ENCODE results near the gene KRTAP21-3.
"Not testable (repeated sequence)": the region's sequence is repeated elsewhere in the genome, so short reads cannot be mapped to it uniquely, and the experiment has no call there.

KRTAP21-3 gene

GRCh38 chr21:30718239-30718909 lies at the start of gene KRTAP21-3:
KRTAP21-3 (minus strand) TSS chr21:30718777; CDS start chr21:30718759, 18 bp downstream.
- DNase-seq = peak; percentile 83

GRCh38 chr21:30760776-30761175 lies 42.2 kb upstream of the KRTAP21-3 start:
- no peak for DNase-seq

- DNase-seq = no peak
Measured at GRCh38 chr21:30758306-30758705, 39.7 kb upstream of the KRTAP21-3 start.

DNA sequence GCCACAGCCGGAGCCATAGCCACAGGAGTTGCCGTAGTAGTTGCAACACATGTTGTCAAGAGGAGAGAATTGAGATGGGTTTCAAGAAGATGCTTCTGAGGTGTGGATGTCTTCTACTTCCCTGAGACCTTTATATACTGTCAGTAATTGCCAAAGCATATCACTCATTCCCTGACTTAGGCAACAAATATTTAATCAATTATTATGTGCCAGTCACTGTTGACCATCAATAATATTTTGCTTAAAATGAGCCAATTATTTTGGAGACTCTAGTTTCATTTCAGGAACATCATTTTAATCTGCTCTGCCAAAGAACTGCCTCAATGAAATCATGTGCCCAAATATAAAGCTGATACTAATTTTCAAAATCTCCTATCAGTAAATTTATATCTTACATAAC lies 36.8 kb upstream of the KRTAP21-3 start, which contains the start of gene KRTAP21-1:
TSS of gene KRTAP21-1 (minus strand) at position 101 of the 400 bp plus-strand sequence. CDS start at position 51, 50 bp downstream.
- DNase-seq = not testable (repeated sequence)

DNA sequence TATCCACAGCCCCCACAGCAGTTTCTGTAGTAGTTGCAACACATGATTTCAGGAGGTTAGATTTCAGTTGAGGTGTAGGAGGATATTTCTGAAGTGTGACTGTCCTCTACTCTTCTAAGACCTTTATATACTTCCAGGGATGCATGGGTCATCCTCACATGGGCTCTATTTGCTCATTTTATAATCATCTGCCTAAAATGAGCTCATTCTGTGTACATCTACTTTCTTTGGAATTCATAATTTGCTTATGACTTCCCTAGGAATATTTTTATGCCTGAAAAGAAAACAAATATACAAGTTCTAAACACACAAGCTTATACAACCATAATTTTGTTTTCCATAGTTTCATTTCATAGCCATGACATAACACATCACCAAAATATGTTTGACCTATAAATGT lies 28.6 kb upstream of the KRTAP21-3 start, which contains the start of gene KRTAP21-2:
TSS of gene KRTAP21-2 (minus strand) at position 101 of the 400 bp plus-strand sequence. CDS start at position 44, 57 bp downstream.
- DNase-seq = no peak

GRCh38 chr21:30740462-30740861 lies 21.9 kb upstream of the KRTAP21-3 start:
- no peak for DNase-seq

GRCh38 chr21:30733026-30733425 lies 14.4 kb upstream of the KRTAP21-3 start:
- DNase-seq = no peak

DNA sequence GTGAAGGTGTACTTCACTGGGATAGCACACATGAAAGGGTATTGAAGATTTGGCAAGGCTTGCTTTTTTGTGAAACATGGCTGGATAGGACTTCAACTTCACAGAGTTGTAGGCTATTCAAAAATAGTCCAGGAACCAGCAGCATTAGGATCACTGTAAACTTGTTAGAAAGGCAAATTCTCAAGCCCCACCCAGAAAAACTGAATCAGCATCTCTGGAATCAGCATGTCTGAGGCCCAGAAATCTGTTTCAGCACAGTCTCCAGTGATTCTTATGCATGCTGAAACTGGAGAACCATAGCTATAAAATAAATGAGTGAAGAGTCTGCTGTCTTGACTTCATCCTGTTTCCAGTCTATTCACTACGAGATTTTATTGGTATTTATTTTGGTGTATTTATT lies 8.1 kb upstream of the KRTAP21-3 start:
- DNase-seq = no peak

- peak; percentile 44 for DNase-seq
Measured at GRCh38 chr21:30719401-30719800, 824 bp upstream of the KRTAP21-3 start.

DNA sequence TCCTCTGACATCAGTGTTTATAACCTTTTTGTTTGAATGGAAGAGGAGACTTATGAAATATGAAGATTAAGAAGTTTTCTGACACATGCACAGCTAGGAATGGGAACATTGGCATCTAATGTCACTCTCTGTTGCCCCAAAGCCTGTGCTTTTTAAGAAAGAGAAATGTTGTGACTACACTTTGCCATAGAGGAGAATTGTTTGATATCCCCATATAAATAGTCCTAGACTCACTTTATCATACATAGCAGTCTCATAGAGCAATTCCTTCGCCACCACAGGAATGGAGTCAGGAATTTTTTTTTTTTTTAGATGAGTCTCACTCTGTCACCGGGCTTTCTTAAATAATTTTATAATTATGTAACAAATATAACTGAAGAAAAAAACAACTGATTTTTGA lies 1.5 kb downstream of the KRTAP21-3 start:
- no peak for DNase-seq

GRCh38 chr21:30714946-30715345 lies 3.6 kb downstream of the KRTAP21-3 start:
- no peak for DNase-seq

GRCh38 chr21:30714456-30714855 lies 4.1 kb downstream of the KRTAP21-3 start:
- DNase-seq = peak; percentile 16

DNA sequence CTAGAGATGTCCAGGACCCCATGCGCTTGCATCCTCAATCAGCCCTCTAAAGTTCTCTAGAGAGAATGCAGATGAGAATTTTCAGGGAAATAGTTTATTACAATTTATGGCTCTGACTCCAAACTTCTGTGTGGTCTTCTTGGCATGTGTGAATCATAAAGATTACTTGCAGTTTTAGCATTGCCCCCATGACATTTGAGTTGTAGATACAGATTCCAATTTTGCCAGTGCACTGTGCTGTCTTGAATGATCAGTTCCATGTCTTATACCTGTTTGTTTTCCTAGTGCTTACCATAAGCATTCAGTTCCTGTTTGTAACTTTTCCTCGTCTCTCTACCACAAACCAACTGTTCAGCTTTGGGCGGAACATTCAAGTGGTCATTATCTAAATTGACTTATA lies 4.8 kb downstream of the KRTAP21-3 start:
- no peak for DNase-seq

DNA sequence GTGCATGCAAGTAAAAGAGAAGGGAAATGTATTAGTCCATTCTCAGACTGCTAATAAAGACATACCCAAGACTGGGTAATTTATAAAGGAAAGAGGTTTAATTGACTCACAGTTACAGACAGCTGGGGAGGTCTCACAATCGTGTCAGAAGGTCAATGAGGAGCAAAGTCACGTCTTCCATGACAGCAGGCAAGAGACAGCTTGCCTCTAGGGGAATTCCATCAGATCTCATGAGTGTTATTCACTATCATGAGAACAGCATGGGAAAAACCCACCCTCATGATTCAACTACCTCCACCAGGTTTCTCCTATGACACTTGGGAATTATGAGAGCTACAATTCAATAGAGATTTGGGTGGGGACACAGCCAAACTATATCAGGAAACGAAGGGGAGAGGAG lies 8.1 kb downstream of the KRTAP21-3 start:
- peak; percentile 14 for DNase-seq

GRCh38 chr21:30707409-30707808 lies 11.2 kb downstream of the KRTAP21-3 start:
- no peak for DNase-seq

- no peak for DNase-seq
Measured at GRCh38 chr21:30695956-30696355, 22.6 kb downstream of the KRTAP21-3 start.

- no peak for DNase-seq
Measured at GRCh38 chr21:30689822-30690221, 28.8 kb downstream of the KRTAP21-3 start.

- no peak for DNase-seq
Measured at GRCh38 chr21:30684506-30684905, 34.1 kb downstream of the KRTAP21-3 start.

DNA sequence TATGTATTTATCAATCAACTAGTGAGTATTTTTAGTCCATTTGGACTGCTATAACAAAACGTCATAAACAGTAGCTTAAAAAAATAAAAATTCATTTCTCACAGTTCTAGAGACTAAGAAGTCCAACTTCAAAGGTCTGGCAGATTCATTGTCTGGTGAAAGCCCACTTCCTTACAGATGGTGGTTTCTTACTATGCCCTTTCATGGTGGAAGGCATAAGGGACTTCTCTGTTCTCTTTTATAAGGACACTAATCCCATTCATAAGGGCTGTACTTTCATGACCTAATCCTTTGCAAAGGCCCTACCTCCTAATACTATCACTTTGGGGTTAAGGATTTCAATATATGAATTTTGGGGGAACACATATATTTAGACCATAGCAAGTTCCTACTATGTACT lies 38.0 kb downstream of the KRTAP21-3 start:
- DNase-seq = no peak

DNA sequence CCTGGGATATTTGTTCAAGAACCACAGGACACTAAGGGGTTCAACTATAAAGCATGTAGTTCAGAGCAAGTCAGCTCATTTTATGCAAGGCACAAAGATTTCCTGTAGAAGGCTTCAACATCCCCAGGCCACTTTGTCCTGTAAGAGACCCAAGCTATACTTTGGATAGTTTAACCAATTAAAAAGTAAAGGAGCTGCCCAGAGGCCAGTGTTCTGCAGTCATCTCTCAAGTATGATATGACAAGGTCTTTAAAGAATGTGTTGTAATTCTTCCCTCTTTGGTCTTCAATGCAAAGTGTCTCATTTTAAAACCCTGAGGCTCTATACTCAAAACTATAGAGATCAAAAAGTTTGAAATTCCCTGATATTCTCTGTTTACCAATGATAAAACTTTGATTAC lies 41.8 kb downstream of the KRTAP21-3 start:
- no peak for DNase-seq

DNA sequence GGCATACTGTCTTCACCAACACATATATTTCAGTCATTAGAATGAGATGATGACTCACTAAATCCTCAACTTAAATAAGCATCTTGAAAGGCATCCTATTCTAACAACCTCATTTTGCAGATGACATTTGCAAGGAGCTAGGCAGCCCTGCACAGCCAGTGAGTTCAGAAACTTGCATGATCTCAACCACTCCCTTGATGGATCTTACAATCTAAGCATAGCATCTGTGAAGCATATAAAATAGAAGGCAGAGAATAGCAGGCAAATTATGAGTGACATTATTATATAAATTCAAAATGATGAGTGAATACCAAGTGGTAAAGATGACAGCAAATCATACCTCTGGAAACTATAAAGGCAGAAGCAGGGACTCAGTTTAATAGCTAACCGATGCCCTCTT lies 44.3 kb downstream of the KRTAP21-3 start:
- no peak for DNase-seq

DNA sequence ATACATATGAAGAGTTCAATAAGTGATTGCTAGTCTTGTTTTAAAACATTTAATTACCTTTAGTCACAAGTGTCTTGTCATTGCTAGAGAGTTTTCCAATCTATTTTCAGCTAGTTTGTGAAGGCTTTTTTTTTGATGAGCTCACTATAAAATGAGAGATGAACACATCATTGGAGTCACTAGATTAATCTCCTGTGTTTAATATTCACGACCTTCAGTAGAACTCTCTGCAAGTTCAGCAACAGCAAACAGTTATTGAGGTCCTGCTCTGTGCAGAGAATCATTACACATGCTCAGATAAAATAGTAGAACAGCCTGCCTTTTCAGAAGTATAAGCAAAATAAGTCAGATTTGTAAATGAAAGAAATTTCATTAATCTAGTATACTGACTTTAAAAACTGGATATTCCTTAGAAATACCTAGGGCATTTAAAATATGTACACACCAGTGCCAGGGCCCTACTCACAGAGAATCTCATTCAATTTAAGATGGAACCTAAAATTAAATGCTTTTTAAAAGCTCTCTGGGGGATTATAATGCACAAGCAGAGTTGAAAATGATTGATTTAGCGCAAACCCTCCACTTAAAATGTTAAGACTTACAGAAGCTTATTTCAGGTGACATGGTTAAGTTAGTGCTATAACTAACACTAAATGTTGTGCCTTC lies 45.5 kb downstream of the KRTAP21-3 start:
- DNase-seq = no peak

DNA sequence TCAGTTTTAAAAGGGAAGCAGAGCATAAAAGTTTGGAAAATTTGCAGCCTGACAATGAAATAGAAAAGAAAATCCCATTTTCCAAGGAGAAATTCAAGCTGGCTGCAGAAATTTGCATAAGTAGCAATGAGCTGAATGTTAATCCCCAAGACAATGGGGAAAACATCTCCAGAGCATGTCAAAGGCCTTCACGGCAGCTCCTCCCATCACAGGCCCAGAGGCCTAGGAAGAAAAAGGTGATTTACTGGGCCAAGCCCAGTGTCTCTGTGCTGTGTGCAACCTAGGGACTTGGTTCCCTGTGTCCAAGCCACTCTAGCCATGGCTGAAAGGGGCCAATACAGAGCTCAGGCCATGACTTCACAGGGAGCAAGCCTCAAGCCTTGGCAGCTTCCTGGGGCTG lies 49.8 kb downstream of the KRTAP21-3 start:
- DNase-seq = no peak
